Measurements from ENCODE around the gene CRISPLD2.

Gene CRISPLD2

GRCh38 chr16:84928679-84929420 is 109.1 kb downstream of the CRISPLD2 start:
- no peak for TF ChIP-seq CTCF (IDR thresholded peaks at IDR 0.05; ENCODE audit: low read depth, low read length)
- no peak for DNase-seq
- no peak overlapping the region for H3K27ac ChIP-seq

DNA sequence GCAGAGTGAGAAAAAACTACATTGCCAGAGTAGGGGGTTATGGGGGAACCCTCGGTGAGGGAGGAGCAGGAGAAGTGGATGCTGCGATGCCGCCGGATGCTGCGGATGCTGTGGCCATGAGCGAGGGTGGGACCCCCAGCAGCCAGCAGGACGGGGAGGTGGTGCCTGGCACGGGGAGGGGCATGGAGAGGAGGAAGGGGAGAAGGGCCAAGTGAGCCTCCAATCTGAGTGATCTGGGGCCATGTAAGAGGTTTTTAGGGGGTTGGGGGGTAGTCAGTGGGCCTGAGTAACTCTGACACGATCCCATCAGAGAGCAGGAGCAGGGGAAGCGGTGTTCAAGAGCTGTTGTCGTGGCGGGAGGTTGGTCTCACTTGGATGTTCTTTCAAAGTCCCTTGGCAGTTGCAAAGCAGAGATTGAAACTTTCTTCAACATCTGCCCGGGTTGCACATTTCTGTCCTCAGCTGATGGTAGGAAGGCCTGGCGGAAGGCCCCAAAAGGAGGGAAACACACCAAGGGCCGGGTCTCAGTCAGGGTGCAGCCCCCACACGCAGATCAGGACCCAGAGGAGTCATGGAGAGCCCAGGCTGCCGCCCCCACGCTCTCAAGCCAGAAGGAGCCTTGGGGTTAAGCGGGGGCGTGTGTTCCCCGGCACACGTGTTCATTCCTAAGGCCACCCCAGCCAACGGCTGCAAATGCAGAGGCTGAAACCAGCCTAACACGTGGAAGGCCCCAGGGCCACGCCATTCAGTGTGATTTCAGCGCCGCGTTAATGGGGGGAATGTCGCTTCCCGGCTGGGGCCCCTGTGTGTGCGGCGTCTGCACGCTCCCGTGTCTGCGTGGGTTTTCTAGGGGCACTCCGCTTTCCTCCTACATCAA is 109.9 kb downstream of the CRISPLD2 start:
- H3K27me3 ChIP-seq (ENCODE audit: insufficient read depth, low read depth, severe bottlenecking) = no peaks in the 10 kb centered on the region
- H3K4me3 ChIP-seq (ENCODE audit: low read depth, low read length) = no peak overlapping the region
- no peak for TF ChIP-seq CTCF (IDR thresholded peaks at IDR 0.05; ENCODE audit: low read depth, low read length)
- DNase-seq = no peak
- no peak overlapping the region for H3K27ac ChIP-seq
- no peaks in the 10 kb centered on the region for H3K9me3 ChIP-seq (ENCODE audit: severe bottlenecking)
- no peaks in the 10 kb centered on the region for H3K36me3 ChIP-seq

More at GRCh38 chr16:84928679-84929420, 109.1 kb downstream of the CRISPLD2 start:
- Histone ChIP-seq H3K27me3 (ENCODE audit: insufficient read depth, low read depth, severe bottlenecking) (no peaks in the 10 kb centered on the region), H3K4me3 (ENCODE audit: low read depth, low read length) (no peak overlapping the region), H3K36me3 (no peaks in the 10 kb centered on the region), H3K9me3 (ENCODE audit: severe bottlenecking) (no peaks in the 10 kb centered on the region)

GRCh38 chr16:84930298-84931106 is 110.7 kb downstream of the CRISPLD2 start:
- no peak for TF ChIP-seq CTCF (IDR thresholded peaks at IDR 0.05; ENCODE audit: low read depth, low read length)
- H3K36me3 ChIP-seq = no peaks in the 10 kb centered on the region
- no peak for DNase-seq
- no peaks in the 10 kb centered on the region for H3K9me3 ChIP-seq (ENCODE audit: severe bottlenecking)
- no peaks in the 10 kb centered on the region for H3K27me3 ChIP-seq (ENCODE audit: insufficient read depth, low read depth, severe bottlenecking)
- no peak overlapping the region for H3K27ac ChIP-seq
- H3K4me3 ChIP-seq (ENCODE audit: low read depth, low read length) = no peak overlapping the region

GRCh38 chr16:84931107-84931494 is 111.3 kb downstream of the CRISPLD2 start:
- no peak for DNase-seq
- Histone ChIP-seq H3K27ac (no peak overlapping the region), H3K36me3 (no peaks in the 10 kb centered on the region), H3K27me3 (ENCODE audit: insufficient read depth, low read depth, severe bottlenecking) (no peaks in the 10 kb centered on the region), H3K4me3 (ENCODE audit: low read depth, low read length) (no peak overlapping the region), H3K9me3 (ENCODE audit: severe bottlenecking) (no peaks in the 10 kb centered on the region)
- no peak for TF ChIP-seq CTCF (IDR thresholded peaks at IDR 0.05; ENCODE audit: low read depth, low read length)

DNA sequence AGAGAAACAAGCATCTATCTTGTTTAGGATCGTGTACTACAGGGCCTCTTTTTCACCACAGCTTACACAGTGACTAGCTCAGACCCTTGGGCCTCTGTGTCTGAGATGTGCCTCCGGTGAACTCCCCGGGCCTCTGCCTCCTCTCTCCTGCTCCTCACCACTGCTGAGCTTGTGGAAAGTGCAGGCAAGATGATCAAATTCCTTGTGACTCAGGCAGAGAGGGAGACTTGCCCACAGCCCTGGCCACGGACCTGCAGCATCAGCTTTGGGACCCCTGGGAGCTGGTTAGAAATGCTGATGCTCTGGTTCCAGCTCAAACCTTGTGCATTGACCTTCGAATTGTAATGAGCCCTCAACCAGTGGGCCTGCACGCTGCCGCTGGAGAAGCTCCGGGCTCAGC is 111.7 kb downstream of the CRISPLD2 start:
- no peak for TF ChIP-seq CTCF (IDR thresholded peaks at IDR 0.05; ENCODE audit: low read depth, low read length)
- H3K36me3 ChIP-seq = no peaks in the 10 kb centered on the region

More for the DNA sequence above, 111.7 kb downstream of the CRISPLD2 start:
- H3K9me3 ChIP-seq (ENCODE audit: severe bottlenecking) = no peaks in the 10 kb centered on the region
- no peak overlapping the region for H3K27ac ChIP-seq
- H3K4me3 ChIP-seq (ENCODE audit: low read depth, low read length) = no peak overlapping the region
- no peaks in the 10 kb centered on the region for H3K27me3 ChIP-seq (ENCODE audit: insufficient read depth, low read depth, severe bottlenecking)
- DNase-seq = no peak
